Osteoblast (primary cell): ENCODE data around the gene KCNA3. TPM values are rescaled to one million over a fixed set of nuclear protein-coding genes. Genes with fewer than 3 reads are reported as not detected.

Experiments
- DNase-seq: peaks from one replicate; pipeline ENCODE4 v3.0.0; 2011; ENCODE audit warnings: low spot score, mixed read lengths; ENCODE audit not compliant: insufficient read length; ENCODE audit errors: missing footprints
- H2AFZ ChIP-seq: 2 replicates; pipeline ENCODE4 v1.6.0; 2011; ENCODE audit warnings: mild to moderate bottlenecking, low read length
- H3K27ac ChIP-seq: 2 replicates; pipeline ENCODE4 v1.5.1; 2011; ENCODE audit warnings: mild to moderate bottlenecking, low read depth, low read length, moderate library complexity
- H3K27me3 ChIP-seq: 2 replicates; pipeline ENCODE4 v1.6.0; 2012; ENCODE audit warnings: mild to moderate bottlenecking, control low read depth, inconsistent platforms, low read length, moderate library complexity; ENCODE audit not compliant: insufficient read depth
- H3K36me3 ChIP-seq: 2 replicates; pipeline ENCODE4 v1.5.1; 2011; ENCODE audit warnings: mild to moderate bottlenecking, low read length, control low read depth, moderate library complexity; ENCODE audit not compliant: insufficient read depth
- H3K4me1 ChIP-seq: 2 replicates; pipeline ENCODE4 v1.5.1; 2011; ENCODE audit warnings: mild to moderate bottlenecking, low read length, control low read depth, moderate library complexity; ENCODE audit not compliant: insufficient read depth
- H3K4me2 ChIP-seq: 2 replicates; pipeline ENCODE4 v1.6.0; 2011; ENCODE audit warnings: mild to moderate bottlenecking, low read length; ENCODE audit not compliant: insufficient read depth
- H3K4me3 ChIP-seq: fragments of 200-600 bp; sonication (generic); 3 replicates; pipeline ENCODE4 v1.5.1; 2012; ENCODE audit warnings: mild to moderate bottlenecking, low read length, inconsistent platforms; ENCODE audit not compliant: insufficient read depth
- H3K79me2 ChIP-seq: 2 replicates; pipeline ENCODE4 v1.6.0; 2012; ENCODE audit warnings: mild to moderate bottlenecking, low read length, control low read depth, inconsistent platforms; ENCODE audit not compliant: insufficient read depth
- H3K9me3 ChIP-seq: 2 replicates; pipeline ENCODE4 v1.5.1; 2011; ENCODE audit warnings: low read depth, low read length, control low read depth
- H4K20me1 ChIP-seq: 2 replicates; pipeline ENCODE4 v1.6.0; 2012; ENCODE audit warnings: mild to moderate bottlenecking, low read length, control low read depth; ENCODE audit not compliant: insufficient read depth
- CTCF ChIP-seq: IDR thresholded peaks from 2 replicates; pipeline ENCODE4 v1.5.1; 2011; ENCODE audit warnings: mild to moderate bottlenecking, low read depth, low read length, moderate library complexity; ENCODE audit errors: extremely low read depth
- total RNA-seq: library from RNA; depleted of rRNA; stranded (reverse); fragments of >200 nt; gene quantifications from 2 replicates; pipeline ENCODE4 v1.2.3, GENCODE V29; 2012

The KCNA3 gene
- total RNA-seq, 1 donor: not detected

GRCh38 chr1:110708974-110709440 lies 34.3 kb upstream of the KCNA3 start:
- H3K9me3 ChIP-seq: no peaks in the 10 kb centered on the region
- no peak for TF ChIP-seq CTCF

GRCh38 chr1:110707232-110707631 lies 32.5 kb upstream of the KCNA3 start:
- Histone ChIP-seq H2AFZ (no peak overlapping the region), H3K4me3 (no peak overlapping the region), H3K4me2 (no peak overlapping the region), H3K27ac (no peak overlapping the region), H3K36me3 (no peaks in the 10 kb centered on the region), H3K9me3 (no peaks in the 10 kb centered on the region), H3K4me1 (no peaks in the 10 kb centered on the region), H4K20me1 (no peaks in the 10 kb centered on the region), H3K27me3 (no peaks in the 10 kb centered on the region), H3K79me2 (no peaks in the 10 kb centered on the region)
- DNase-seq: no peak
- TF ChIP-seq CTCF: no peak

More at GRCh38 chr1:110708974-110709440, 34.3 kb upstream of the KCNA3 start:
- Histone ChIP-seq H2AFZ (no peak overlapping the region), H3K4me1 (no peaks in the 10 kb centered on the region), H3K36me3 (no peaks in the 10 kb centered on the region), H3K4me2 (no peak overlapping the region), H3K27me3 (no peaks in the 10 kb centered on the region), H3K27ac (no peak overlapping the region), H3K4me3 (no peak overlapping the region), H3K79me2 (no peaks in the 10 kb centered on the region), H4K20me1 (no peaks in the 10 kb centered on the region)
- no peak for DNase-seq

- H3K36me3 ChIP-seq: no peaks in the 10 kb centered on the region
These were observed 31.9 kb upstream of the KCNA3 start for GRCh38 chr1:110706621-110707020.

GRCh38 chr1:110702260-110702659 lies 27.5 kb upstream of the KCNA3 start:
- H3K4me1 ChIP-seq: no peaks in the 10 kb centered on the region
- H3K4me2 ChIP-seq: no peak overlapping the region
- no peak for DNase-seq
- no peaks in the 10 kb centered on the region for H3K27me3 ChIP-seq
- H3K36me3 ChIP-seq: no peaks in the 10 kb centered on the region
- no peak overlapping the region for H2AFZ ChIP-seq
- H3K4me3 ChIP-seq: no peak overlapping the region
- H3K9me3 ChIP-seq: no peaks in the 10 kb centered on the region
- no peak overlapping the region for H3K27ac ChIP-seq
- no peak for TF ChIP-seq CTCF
- no peaks in the 10 kb centered on the region for H4K20me1 ChIP-seq
- no peaks in the 10 kb centered on the region for H3K79me2 ChIP-seq

More at GRCh38 chr1:110706621-110707020, 31.9 kb upstream of the KCNA3 start:
- H4K20me1 ChIP-seq: no peaks in the 10 kb centered on the region
- no peak overlapping the region for H3K4me3 ChIP-seq
- H2AFZ ChIP-seq: no peak overlapping the region
- no peak for TF ChIP-seq CTCF
- H3K9me3 ChIP-seq: no peaks in the 10 kb centered on the region
- H3K4me1 ChIP-seq: no peaks in the 10 kb centered on the region
- DNase-seq: no peak
- H3K27ac ChIP-seq: no peak overlapping the region
- H3K27me3 ChIP-seq: no peaks in the 10 kb centered on the region
- no peaks in the 10 kb centered on the region for H3K79me2 ChIP-seq
- no peak overlapping the region for H3K4me2 ChIP-seq
